ENCODE data around the gene ABHD4.

The ABHD4 gene

GRCh38 chr14:22651586-22651985 is 53.5 kb downstream of the ABHD4 start:
- no peak overlapping the region for H3K4me3 ChIP-seq (ENCODE audit: low read depth, low read length)
- no peak for DNase-seq (ENCODE audit: low read depth)

GRCh38 chr14:22653012-22653621 is 55.0 kb downstream of the ABHD4 start:
- DNase-seq (ENCODE audit: low read depth) = no peak
- no peak overlapping the region for H3K4me3 ChIP-seq (ENCODE audit: low read depth, low read length)

DNA sequence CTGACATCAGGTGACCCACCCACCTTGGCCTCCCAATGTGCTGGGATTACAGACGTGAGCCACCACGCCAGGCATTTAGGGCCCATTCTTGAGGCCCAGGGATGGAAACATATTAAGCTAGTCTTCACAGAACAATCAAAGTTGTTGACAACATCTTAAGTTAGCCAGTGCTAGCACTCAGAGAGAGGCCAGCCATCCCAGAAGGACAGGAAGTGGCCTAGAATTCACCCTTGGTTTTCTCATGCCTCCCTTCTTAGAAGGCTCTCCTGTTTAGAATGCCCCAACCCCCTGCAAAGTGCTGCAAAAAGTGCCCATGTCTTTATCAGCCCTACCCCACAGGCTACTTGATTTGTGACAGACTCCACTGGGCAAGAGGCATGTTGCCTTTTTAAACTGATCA is 58.1 kb downstream of the ABHD4 start:
- H3K4me3 ChIP-seq (ENCODE audit: low read depth, low read length) = no peak overlapping the region
- DNase-seq (ENCODE audit: low read depth) = no peak

DNA sequence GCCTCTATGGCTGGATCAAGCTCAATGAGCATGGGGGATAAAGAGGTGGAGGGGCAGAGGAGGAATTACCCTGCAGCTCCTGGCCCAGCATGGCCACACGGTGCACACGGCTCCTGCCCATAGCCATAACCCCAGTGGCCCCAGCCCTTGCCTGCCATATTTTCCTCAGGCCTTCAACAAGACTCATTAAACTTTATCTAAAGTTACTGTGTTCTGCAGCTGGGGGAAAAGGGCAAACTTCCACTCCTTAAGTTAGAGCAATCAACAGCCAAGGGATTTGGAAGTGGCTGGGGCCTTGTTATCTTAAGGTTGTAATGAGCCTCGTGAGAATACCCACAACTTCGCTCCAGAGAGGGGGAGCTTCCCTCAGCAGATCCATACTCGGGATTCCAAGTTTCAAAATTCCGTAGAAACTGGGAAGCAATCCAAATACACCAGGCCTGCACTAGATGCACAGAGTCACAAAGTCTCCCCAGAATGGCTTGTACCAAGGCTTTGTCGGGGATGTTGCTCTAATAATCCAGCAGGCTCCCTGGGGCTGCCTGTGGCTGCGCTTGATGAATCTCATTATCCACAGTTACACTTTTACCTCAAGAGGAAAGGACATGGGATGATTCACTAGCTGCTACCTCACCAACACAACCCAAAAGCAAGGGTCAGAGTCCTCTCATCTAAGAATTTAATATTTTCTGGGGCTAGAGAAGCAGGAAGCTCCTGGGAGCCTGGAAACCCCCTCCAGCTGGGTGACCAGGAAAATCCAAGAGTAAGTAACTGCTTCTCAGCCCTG is 59.0 kb downstream of the ABHD4 start:
- peak; percentile 74 for DNase-seq (ENCODE audit: low read depth)

DNA sequence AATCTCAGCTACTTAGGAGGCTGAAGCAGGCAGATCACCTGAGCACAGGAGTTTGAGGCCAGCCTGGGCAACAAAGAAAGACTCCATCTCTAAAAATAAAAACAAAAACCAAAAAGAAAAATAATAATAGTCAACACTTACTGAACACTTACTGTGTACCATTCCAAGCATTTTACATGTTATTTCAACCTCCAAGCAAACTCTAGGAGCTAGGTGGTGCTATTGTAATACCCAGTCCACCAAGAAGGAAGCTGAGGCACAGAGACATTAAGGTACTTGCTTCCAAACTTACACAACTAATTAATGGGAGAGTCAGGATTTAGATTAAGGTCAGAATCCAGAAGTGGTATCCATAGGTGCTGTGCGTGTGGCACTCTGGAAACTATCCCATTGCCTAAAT is 59.8 kb downstream of the ABHD4 start:
- no peak overlapping the region for H3K4me3 ChIP-seq (ENCODE audit: low read depth, low read length)
- no peak for DNase-seq (ENCODE audit: low read depth)

More for the DNA sequence above, 59.0 kb downstream of the ABHD4 start:
- H3K4me3 ChIP-seq (ENCODE audit: low read depth, low read length) = no peak overlapping the region

GRCh38 chr14:22658946-22659345 is 60.8 kb downstream of the ABHD4 start:
- DNase-seq (ENCODE audit: low read depth) = no peak
- H3K4me3 ChIP-seq (ENCODE audit: low read depth, low read length) = no peak overlapping the region

DNA sequence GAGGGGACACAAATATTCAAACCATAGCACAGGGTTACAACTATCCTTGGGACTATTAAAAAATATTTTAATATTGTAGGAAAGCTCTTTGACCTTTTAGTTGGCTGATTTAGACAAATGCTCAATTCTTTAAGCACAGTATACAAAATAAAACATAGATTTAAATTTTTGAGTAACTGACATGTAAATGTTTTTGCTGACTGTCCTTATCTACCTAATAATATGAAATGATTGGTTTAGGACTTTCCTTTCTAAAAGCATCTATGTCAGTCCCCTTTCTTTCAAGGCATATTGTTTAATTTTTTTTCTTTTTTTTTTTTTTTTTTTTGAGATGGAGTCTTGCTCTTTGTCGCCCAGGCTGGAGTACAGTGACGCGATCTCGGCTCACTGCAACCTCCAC is 62.6 kb downstream of the ABHD4 start:
- DNase-seq (ENCODE audit: low read depth) = no peak
- no peak overlapping the region for H3K4me3 ChIP-seq (ENCODE audit: low read depth, low read length)
